ENCODE data around the gene FAM9C. TPM values are rescaled to one million over a fixed set of nuclear protein-coding genes. Genes with fewer than 3 reads are reported as not detected.

FAM9C gene
- total RNA-seq, 4 donors from 2014 or later = not detected

GRCh38 chrX:12987900-12988594 lies 56.4 kb downstream of the FAM9C start:
- in situ Hi-C loops (cut with MboI; ENCODE audit: low sequenced_read_pairs in 4 of 4) (no loop called here), intact Hi-C loops (cut with DNase I; ENCODE audit: low total_unique reads) (no loop called here)
- H3K27me3 ChIP-seq = no peaks in the 10 kb centered on the region
- no peaks in the 10 kb centered on the region for H3K36me3 ChIP-seq
- H3K4me3 ChIP-seq = no peak overlapping the region
- no peaks in the 10 kb centered on the region for H3K4me1 ChIP-seq
- H3K9me3 ChIP-seq = no peaks in the 10 kb centered on the region
- ATAC-seq (no peak), DNase-seq (no peak)
- no peak overlapping the region for H3K27ac ChIP-seq
- no peak for TF ChIP-seq POLR2A (IDR thresholded peaks at IDR 0.05)
- TF ChIP-seq CTCF (IDR thresholded peaks at IDR 0.05 in 4 of 5, conservative IDR thresholded peaks at IDR 0.05 in 1 of 5) = no peak

- Histone ChIP-seq H3K27me3 (no peaks in the 10 kb centered on the region), H3K9me3 (no peaks in the 10 kb centered on the region), H3K4me3 (no peak overlapping the region), H3K36me3 (no peaks in the 10 kb centered on the region), H3K4me1 (no peaks in the 10 kb centered on the region), H3K27ac (no peak overlapping the region)
- in situ Hi-C loops (cut with MboI; ENCODE audit: low sequenced_read_pairs in 4 of 4) = no loop called here
- DNase-seq = no peak
- TF ChIP-seq CTCF (IDR thresholded peaks at IDR 0.05 in 4 of 5, conservative IDR thresholded peaks at IDR 0.05 in 1 of 5) (no peak), POLR2A (IDR thresholded peaks at IDR 0.05) (no peak)
- intact Hi-C loops (cut with DNase I; ENCODE audit: low total_unique reads) = no loop called here
- ATAC-seq = no peak
Measured at GRCh38 chrX:12987340-12987739, 57.1 kb downstream of the FAM9C start.

- TF ChIP-seq POLR2A (IDR thresholded peaks at IDR 0.05) = no peak
- TF ChIP-seq CTCF (IDR thresholded peaks at IDR 0.05 in 4 of 5, conservative IDR thresholded peaks at IDR 0.05 in 1 of 5) = no peak
Measured at GRCh38 chrX:12986886-12987285, 57.5 kb downstream of the FAM9C start.

GRCh38 chrX:12986164-12986779 lies 58.1 kb downstream of the FAM9C start:
- ATAC-seq (no peak), DNase-seq (no peak)
- no peak overlapping the region for H3K4me3 ChIP-seq
- in situ Hi-C loops (cut with MboI; ENCODE audit: low sequenced_read_pairs in 4 of 4) = no loop called here
- intact Hi-C loops (cut with DNase I; ENCODE audit: low total_unique reads) = no loop called here
- no peak overlapping the region for H3K27ac ChIP-seq
- no peaks in the 10 kb centered on the region for H3K27me3 ChIP-seq
- H3K36me3 ChIP-seq = no peaks in the 10 kb centered on the region
- H3K4me1 ChIP-seq = no peaks in the 10 kb centered on the region
- no peaks in the 10 kb centered on the region for H3K9me3 ChIP-seq
- TF ChIP-seq POLR2A (IDR thresholded peaks at IDR 0.05) (no peak), CTCF (IDR thresholded peaks at IDR 0.05 in 4 of 5, conservative IDR thresholded peaks at IDR 0.05 in 1 of 5) (no peak)

More at GRCh38 chrX:12986886-12987285, 57.5 kb downstream of the FAM9C start:
- ATAC-seq (no peak), DNase-seq (no peak)
- intact Hi-C loops (cut with DNase I; ENCODE audit: low total_unique reads) = no loop called here
- Histone ChIP-seq H3K4me3 (no peak overlapping the region), H3K4me1 (no peaks in the 10 kb centered on the region), H3K36me3 (no peaks in the 10 kb centered on the region), H3K9me3 (no peaks in the 10 kb centered on the region), H3K27ac (no peak overlapping the region), H3K27me3 (no peaks in the 10 kb centered on the region)
- in situ Hi-C loops (cut with MboI; ENCODE audit: low sequenced_read_pairs in 4 of 4) = no loop called here

Other genes with a start within 250 kb of the FAM9C start
- gene TLR7, start 177.5 kb downstream of the FAM9C start, total RNA-seq = under 1 TPM; 0.05 to 0.23 (median 0.16) TPM
- under 1 TPM; 0.42 to 0.97 (median 0.62) TPM for gene TLR8, start 138.0 kb downstream of the FAM9C start, total RNA-seq
- 100 to 1,000 TPM; 492 to 653 (median 526) TPM for gene TMSB4X, start 69.5 kb downstream of the FAM9C start, total RNA-seq